Measurements from ENCODE around the gene USP48.

Gene USP48

DNA sequence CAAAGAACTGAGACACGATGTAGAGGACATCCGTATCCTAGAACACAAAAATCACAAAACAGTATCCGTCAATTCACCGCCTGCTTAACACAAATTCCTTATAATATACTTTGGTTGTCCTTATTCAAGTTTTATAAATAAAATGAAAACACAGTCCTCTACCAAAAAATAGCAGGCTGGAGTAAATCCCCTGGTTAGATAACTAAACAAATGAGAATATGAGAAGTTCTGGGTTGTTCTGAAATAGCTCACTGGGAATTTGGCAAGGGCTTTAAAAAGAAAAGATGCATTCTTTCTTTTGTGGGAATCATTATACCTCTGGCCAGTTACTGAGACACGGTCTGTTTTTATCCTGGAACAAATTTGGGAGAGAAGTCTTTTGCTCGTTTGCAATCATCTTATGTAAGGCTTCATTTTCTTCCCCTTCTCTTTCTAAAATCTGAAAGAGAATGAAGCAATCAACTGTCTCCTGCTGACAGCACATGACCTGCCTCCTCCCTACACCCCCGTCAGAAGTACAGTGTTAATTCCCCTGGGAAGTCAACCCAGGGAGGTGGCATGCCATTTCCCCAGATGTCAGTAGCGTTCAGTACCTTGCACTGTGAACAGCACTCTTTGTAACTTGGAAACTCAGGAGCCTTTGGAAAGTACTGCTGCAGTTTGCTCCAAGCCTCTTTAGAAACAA, 76.7 kb downstream of the USP48 start:
- Histone ChIP-seq H3K27ac (no peak overlapping the region), H3K4me3 (ENCODE audit: low read depth, low read length) (no peak overlapping the region), H3K27me3 (ENCODE audit: insufficient read depth, low read depth, severe bottlenecking) (no peaks in the 10 kb centered on the region), H3K36me3 (peaks cover 34% of the 10 kb centered on the region), H3K9me3 (ENCODE audit: severe bottlenecking) (no peaks in the 10 kb centered on the region)
- TF ChIP-seq, protein P1, sequence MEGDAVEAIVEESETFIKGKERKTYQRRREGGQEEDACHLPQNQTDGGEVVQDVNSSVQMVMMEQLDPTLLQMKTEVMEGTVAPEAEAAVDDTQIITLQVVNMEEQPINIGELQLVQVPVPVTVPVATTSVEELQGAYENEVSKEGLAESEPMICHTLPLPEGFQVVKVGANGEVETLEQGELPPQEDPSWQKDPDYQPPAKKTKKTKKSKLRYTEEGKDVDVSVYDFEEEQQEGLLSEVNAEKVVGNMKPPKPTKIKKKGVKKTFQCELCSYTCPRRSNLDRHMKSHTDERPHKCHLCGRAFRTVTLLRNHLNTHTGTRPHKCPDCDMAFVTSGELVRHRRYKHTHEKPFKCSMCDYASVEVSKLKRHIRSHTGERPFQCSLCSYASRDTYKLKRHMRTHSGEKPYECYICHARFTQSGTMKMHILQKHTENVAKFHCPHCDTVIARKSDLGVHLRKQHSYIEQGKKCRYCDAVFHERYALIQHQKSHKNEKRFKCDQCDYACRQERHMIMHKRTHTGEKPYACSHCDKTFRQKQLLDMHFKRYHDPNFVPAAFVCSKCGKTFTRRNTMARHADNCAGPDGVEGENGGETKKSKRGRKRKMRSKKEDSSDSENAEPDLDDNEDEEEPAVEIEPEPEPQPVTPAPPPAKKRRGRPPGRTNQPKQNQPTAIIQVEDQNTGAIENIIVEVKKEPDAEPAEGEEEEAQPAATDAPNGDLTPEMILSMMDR (IDR thresholded peaks at IDR 0.05; ENCODE audit: low read depth, low read length): no peak
- DNase-seq: no peak

DNA sequence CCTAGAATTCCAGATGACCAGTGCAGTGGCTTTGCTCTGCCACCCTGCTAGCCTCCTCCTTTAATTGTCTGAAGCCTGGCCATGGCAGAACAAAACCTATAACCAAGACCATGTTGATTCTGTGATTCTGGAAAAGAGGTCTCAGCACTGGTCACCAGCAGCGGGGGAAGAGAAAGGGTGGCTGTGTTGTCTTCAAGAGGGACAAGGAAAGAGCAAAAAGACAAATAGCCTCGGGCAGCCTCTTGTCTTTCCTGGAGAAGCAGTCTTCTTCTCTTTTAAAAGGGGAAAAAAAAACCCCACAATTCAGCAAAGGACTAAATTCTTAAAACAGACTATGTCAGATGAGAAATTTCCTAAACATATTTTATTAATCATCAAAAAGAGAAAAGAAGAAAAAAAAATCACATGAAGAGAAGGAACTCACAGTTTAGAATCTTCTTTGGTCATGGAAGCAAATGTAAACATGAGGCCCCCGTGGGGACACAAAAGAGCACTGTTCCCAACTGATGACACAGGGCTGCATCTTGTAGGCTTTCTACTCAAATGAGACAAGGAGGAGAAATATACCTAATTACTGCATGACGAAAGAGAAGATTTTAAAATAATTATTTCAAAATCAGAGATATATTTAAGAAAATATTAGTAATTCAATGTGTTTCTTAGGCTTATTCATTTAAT, 77.5 kb downstream of the USP48 start:
- H3K27me3 ChIP-seq (ENCODE audit: insufficient read depth, low read depth, severe bottlenecking): no peaks in the 10 kb centered on the region
- TF ChIP-seq, protein P1 (IDR thresholded peaks at IDR 0.05; ENCODE audit: low read depth, low read length): no peak
- H3K36me3 ChIP-seq: peaks cover 37% of the 10 kb centered on the region
- no peak overlapping the region for H3K4me3 ChIP-seq (ENCODE audit: low read depth, low read length)
- DNase-seq: no peak
- no peaks in the 10 kb centered on the region for H3K9me3 ChIP-seq (ENCODE audit: severe bottlenecking)
- no peak overlapping the region for H3K27ac ChIP-seq

DNA sequence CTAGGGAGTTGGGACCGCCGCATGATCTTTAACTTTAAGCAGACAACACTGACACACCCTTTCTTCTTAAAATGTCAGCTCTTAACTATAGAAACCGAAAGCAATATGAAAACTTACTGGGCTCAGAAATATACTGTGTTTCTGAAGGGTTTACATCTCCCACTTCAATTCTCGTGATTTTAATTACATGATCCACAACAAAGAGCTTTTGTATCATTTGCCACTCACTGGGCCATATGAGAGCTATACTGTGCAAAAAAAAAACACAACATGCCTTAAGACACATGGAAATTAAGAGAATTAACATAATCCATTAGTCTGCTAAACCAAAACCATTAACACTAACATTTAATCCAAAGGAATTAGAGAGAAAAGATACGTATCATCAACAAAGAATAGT, 78.8 kb downstream of the USP48 start:
- no peak overlapping the region for H3K4me3 ChIP-seq (ENCODE audit: low read depth, low read length)
- TF ChIP-seq, protein P1 (IDR thresholded peaks at IDR 0.05; ENCODE audit: low read depth, low read length): no peak
- H3K27ac ChIP-seq: no peak overlapping the region
- peaks cover 46% of the 10 kb centered on the region for H3K36me3 ChIP-seq
- no peaks in the 10 kb centered on the region for H3K27me3 ChIP-seq (ENCODE audit: insufficient read depth, low read depth, severe bottlenecking)
- DNase-seq: no peak
- H3K9me3 ChIP-seq (ENCODE audit: severe bottlenecking): no peaks in the 10 kb centered on the region

DNA sequence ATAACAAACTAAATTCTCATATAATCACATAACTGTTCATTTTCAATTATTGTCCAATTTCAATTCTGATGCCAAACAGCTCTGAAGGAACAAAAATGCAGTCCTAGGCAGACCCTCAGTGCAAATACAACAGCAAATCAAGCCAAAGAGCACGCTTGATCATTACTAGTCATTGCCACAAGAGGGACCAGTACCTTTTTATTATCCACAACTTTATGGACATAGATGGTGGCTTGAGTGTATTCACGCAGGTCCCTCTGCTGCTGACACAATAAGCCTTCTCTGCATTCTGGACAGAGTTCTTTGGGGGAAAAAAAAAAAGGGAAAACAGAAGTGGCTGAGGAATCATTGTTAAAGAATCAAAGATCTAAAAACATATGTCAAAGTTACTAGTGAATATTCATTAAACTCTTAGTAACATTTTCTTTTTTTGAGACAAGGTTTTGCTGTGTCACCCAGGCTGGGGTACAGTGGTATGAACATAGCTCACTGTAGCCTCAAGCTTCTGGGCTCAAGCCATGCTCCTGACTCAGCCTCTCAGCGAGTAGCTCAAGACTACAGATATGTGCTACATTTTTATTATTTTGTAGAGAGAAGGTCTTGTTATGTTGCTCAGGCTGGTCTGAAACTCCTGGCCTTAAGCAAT, 79.5 kb downstream of the USP48 start:
- no peak overlapping the region for H3K4me3 ChIP-seq (ENCODE audit: low read depth, low read length)
- DNase-seq: peak; percentile 13
- TF ChIP-seq, protein P1 (IDR thresholded peaks at IDR 0.05; ENCODE audit: low read depth, low read length): peak; percentile 53; the same call in 1 of the 2 replicates
- H3K9me3 ChIP-seq (ENCODE audit: severe bottlenecking): no peaks in the 10 kb centered on the region
- H3K36me3 ChIP-seq: peaks cover 46% of the 10 kb centered on the region
- no peaks in the 10 kb centered on the region for H3K27me3 ChIP-seq (ENCODE audit: insufficient read depth, low read depth, severe bottlenecking)
- H3K27ac ChIP-seq: no peak overlapping the region

DNA sequence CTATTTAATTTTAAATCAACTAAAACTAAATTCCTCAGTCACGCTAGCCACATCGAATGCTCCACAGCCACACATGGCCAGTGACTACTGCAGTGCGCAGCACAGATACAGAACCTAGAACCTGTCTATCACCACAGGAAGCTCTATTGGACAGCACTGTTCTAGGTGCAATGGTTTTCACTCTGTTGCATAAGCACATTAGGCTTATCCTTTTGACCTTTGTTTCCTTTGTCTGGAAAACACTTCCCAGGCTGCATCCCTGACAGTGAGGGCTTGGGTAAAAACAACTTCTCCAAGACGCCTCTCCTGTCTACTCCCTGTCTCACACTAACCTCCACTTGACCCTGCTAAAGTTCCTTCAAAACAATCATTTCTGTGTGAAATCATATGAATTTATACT, 80.2 kb downstream of the USP48 start:
- no peak for DNase-seq
- Histone ChIP-seq H3K27ac (no peak overlapping the region), H3K27me3 (ENCODE audit: insufficient read depth, low read depth, severe bottlenecking) (no peaks in the 10 kb centered on the region), H3K36me3 (peaks cover 44% of the 10 kb centered on the region), H3K9me3 (ENCODE audit: severe bottlenecking) (no peaks in the 10 kb centered on the region), H3K4me3 (ENCODE audit: low read depth, low read length) (no peak overlapping the region)
- TF ChIP-seq, protein P1 (IDR thresholded peaks at IDR 0.05; ENCODE audit: low read depth, low read length): no peak
